Colon (tissue), 2 donors: ENCODE measurements around the gene TMEM134.
"Not testable (repeated sequence)": the region's sequence is repeated elsewhere in the genome, so short reads cannot be mapped to it uniquely, and the experiment has no call there.

Source experiments
- FAIRE-seq: peaks from 2 replicates; lab custom pipeline; 2012; peaks lifted over from hg19 to GRCh38; lab: Jason Lieb, UNC
- donor health status: control.
- donor health status: control.

Gene TMEM134

GRCh38 chr11:67468759-67469507, at the start of gene TMEM134:
TSS of gene TMEM134 (minus strand) at chr11:67469251. CDS start at chr11:67469192, 59 bp downstream.
- FAIRE-seq: no peak

- FAIRE-seq: no peak
These were observed 48.9 kb upstream of the TMEM134 start for GRCh38 chr11:67517784-67518552.

- no peak for FAIRE-seq
These were observed 47.8 kb upstream of the TMEM134 start for GRCh38 chr11:67516806-67517205.

GRCh38 chr11:67514116-67514515, 45.1 kb upstream of the TMEM134 start:
- no peak for FAIRE-seq

GRCh38 chr11:67511558-67511957, 42.5 kb upstream of the TMEM134 start:
- not testable (repeated sequence) for FAIRE-seq

GRCh38 chr11:67510023-67510345, 40.9 kb upstream of the TMEM134 start:
- FAIRE-seq: no peak

- no peak for FAIRE-seq
These were observed 39.6 kb upstream of the TMEM134 start for GRCh38 chr11:67508486-67509121.

GRCh38 chr11:67507864-67508485, 38.9 kb upstream of the TMEM134 start, which contains the start of gene CDK2AP2:
TSS of gene CDK2AP2 (minus strand) at chr11:67508162. CDS start at chr11:67508082, 80 bp downstream.
- peak; percentile 72 for FAIRE-seq

GRCh38 chr11:67507242-67507863, 38.3 kb upstream of the TMEM134 start:
- FAIRE-seq: no peak

GRCh38 chr11:67506426-67507051, 37.5 kb upstream of the TMEM134 start:
- FAIRE-seq: no peak

- FAIRE-seq: no peak
These were observed 36.8 kb upstream of the TMEM134 start for GRCh38 chr11:67505605-67506396.

- FAIRE-seq: no peak
These were observed 36.0 kb upstream of the TMEM134 start, which contains the start of gene PITPNM1 for GRCh38 chr11:67504950-67505581. TSS of gene PITPNM1 (minus strand) at chr11:67505363. CDS start at chr11:67504180, 1,183 bp downstream.

GRCh38 chr11:67504005-67504949, 35.2 kb upstream of the TMEM134 start:
- FAIRE-seq: no peak

- FAIRE-seq: no peak
These were observed 34.3 kb upstream of the TMEM134 start for GRCh38 chr11:67503119-67504004.

GRCh38 chr11:67502328-67502979, 33.4 kb upstream of the TMEM134 start:
- FAIRE-seq: no peak

GRCh38 chr11:67501854-67502253, 32.8 kb upstream of the TMEM134 start:
- FAIRE-seq: no peak
